HG03460 (cell line): ENCODE measurements around the gene TRMT11.
"Not testable (repeated sequence)": the region's sequence is repeated elsewhere in the genome, so short reads cannot be mapped to it uniquely, and the experiment has no call there.

Source experiments
- ATAC-seq: cut with Tn5 transposase; IDR thresholded peaks from one replicate; pipeline ENCODE4 v1.9.1; 2021; ENCODE audit not compliant: unreplicated experiment

Gene TRMT11

GRCh38 chr6:125956506-125957390 lies 29.6 kb upstream of the TRMT11 start, which contains the start of gene HINT3:
Gene HINT3, plus strand, starts transcription at chr6:125956770. Its CDS starts 208 bp downstream, at chr6:125956978.
- peak; percentile 93 for ATAC-seq

- no peak for ATAC-seq
Observed at GRCh38 chr6:125957391-125957693, 29.0 kb upstream of the TRMT11 start.

- no peak for ATAC-seq
Observed at GRCh38 chr6:125957845-125958244, 28.5 kb upstream of the TRMT11 start.

GRCh38 chr6:125959041-125959440 lies 27.3 kb upstream of the TRMT11 start:
- no peak for ATAC-seq

- no peak for ATAC-seq
Observed at GRCh38 chr6:125961117-125961516, 25.2 kb upstream of the TRMT11 start.

GRCh38 chr6:125962900-125963497 lies 23.3 kb upstream of the TRMT11 start:
- no peak for ATAC-seq

GRCh38 chr6:125963817-125964216 lies 22.5 kb upstream of the TRMT11 start:
- no peak for ATAC-seq

- ATAC-seq, result no peak
Observed at GRCh38 chr6:125966569-125966968, 19.8 kb upstream of the TRMT11 start.

GRCh38 chr6:125968493-125968892 lies 17.8 kb upstream of the TRMT11 start:
- no peak for ATAC-seq

- no peak for ATAC-seq
Observed at GRCh38 chr6:125970760-125971159, 15.6 kb upstream of the TRMT11 start.

- not testable (repeated sequence) for ATAC-seq
Observed at GRCh38 chr6:125972478-125972877, 13.9 kb upstream of the TRMT11 start.

GRCh38 chr6:125974214-125974866 lies 12.0 kb upstream of the TRMT11 start:
- peak; percentile 81 for ATAC-seq

GRCh38 chr6:125979101-125979500 lies 7.2 kb upstream of the TRMT11 start:
- ATAC-seq, result no peak

GRCh38 chr6:125981571-125982185 lies 4.7 kb upstream of the TRMT11 start:
- no peak for ATAC-seq

- ATAC-seq, result no peak
Observed at GRCh38 chr6:125983246-125983945, 2.9 kb upstream of the TRMT11 start.

GRCh38 chr6:125984311-125984710 lies 2.0 kb upstream of the TRMT11 start:
- no peak for ATAC-seq

GRCh38 chr6:125985522-125985921 lies 818 bp upstream of the TRMT11 start:
- ATAC-seq, result no peak

- ATAC-seq, result no peak
Observed at GRCh38 chr6:125985979-125986300, 400 bp upstream of the TRMT11 start.

- ATAC-seq, result peak; percentile 27
Observed at GRCh38 chr6:125987026-125987617, 782 bp downstream of the TRMT11 start.

GRCh38 chr6:125988280-125988679 lies 1.9 kb downstream of the TRMT11 start:
- ATAC-seq, result no peak

- ATAC-seq, result no peak
Observed at GRCh38 chr6:125989631-125990030, 3.3 kb downstream of the TRMT11 start.
